ENCODE data around the gene ADAD2.

ADAD2 gene

DNA sequence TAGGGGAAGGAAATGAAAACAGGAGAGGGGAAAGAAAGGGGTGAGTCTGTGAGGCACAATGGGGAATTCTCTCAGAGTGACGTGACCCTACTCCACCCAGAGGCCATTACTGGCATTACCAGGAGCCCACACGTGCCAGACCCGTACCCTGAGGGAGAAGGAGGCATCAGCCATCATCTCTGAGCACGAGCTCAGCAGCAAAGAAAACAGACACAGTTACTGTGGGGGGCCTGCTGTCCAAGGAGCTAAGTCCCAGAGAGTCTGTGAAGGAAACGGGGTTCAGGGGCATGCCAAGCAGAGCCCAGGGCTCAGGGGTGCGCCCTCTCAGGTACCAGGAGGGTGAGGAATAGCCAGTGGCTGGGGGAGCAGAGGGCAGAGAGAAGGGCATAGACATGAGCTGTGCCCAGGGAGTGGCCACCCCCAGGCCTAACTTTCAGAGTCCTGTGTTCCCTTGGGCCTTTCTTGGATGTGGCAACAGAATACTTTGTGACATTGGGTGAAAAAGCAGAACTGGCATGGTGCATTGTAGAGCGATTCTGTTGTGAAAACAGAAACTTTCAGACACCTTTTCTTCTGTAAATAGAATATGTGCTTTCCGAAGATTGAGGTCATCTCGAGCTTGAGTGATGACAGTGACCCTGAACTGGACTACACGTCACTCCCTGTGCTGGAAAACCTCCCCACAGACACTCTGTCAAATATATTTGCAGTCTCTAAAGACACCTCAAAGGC is 15.4 kb upstream of the ADAD2 start:
- ChIA-PET POLR2A (interaction anchor here (0.6 to 1.3 kb wide), 4 partner anchors 9 to 59 kb away, joined by 3 to 7 read pairs (median 4); partner anchors contain the start of genes MBTPS1 and TAF1C), CTCF (interaction anchor here (0.8 to 6.7 kb wide), 17 partner anchors 9 to 300 kb away, joined by 3 to 65 read pairs (median 4); partner anchors contain the start of genes MBTPS1 and TAF1C)
- no peak overlapping the region for H3K27ac ChIP-seq (ENCODE audit: extremely low read depth, low read depth, low read length)
- no peaks in the 10 kb centered on the region for H3K9me3 ChIP-seq (ENCODE audit: control insufficient read depth, insufficient read depth, low read depth, low read length)
- H3K36me3 ChIP-seq (ENCODE audit: control insufficient read depth in 2 of 2, insufficient read depth in 1 of 2, low read length in 2 of 2), result peaks cover 0 to 25% of the 10 kb centered on the region in 2 experiments; a peak in 1 of 3 replicates
- H3K4me1 ChIP-seq (ENCODE audit: control insufficient read depth, insufficient read depth, low read length), result peaks cover 9% of the 10 kb centered on the region
- TF ChIP-seq, protein P1, sequence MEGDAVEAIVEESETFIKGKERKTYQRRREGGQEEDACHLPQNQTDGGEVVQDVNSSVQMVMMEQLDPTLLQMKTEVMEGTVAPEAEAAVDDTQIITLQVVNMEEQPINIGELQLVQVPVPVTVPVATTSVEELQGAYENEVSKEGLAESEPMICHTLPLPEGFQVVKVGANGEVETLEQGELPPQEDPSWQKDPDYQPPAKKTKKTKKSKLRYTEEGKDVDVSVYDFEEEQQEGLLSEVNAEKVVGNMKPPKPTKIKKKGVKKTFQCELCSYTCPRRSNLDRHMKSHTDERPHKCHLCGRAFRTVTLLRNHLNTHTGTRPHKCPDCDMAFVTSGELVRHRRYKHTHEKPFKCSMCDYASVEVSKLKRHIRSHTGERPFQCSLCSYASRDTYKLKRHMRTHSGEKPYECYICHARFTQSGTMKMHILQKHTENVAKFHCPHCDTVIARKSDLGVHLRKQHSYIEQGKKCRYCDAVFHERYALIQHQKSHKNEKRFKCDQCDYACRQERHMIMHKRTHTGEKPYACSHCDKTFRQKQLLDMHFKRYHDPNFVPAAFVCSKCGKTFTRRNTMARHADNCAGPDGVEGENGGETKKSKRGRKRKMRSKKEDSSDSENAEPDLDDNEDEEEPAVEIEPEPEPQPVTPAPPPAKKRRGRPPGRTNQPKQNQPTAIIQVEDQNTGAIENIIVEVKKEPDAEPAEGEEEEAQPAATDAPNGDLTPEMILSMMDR (tag by site-specific recombination; IDR thresholded peaks at IDR 0.05), result peak; percentile 67
- TF ChIP-seq ZNF654 (tag by site-specific recombination; IDR thresholded peaks at IDR 0.05; ENCODE audit: low read depth) (peak; percentile 39), PRDM1 (tag by site-specific recombination; IDR thresholded peaks at IDR 0.05) (0 out of 2 replicates have a peak, but pooled peaks have one; percentile 36), GLIS1 (tag by site-specific recombination; IDR thresholded peaks at IDR 0.05) (0 out of 2 replicates have a peak, but pooled peaks have one; percentile 8), ZNF621 (tag by site-specific recombination; IDR thresholded peaks at IDR 0.05) (no peak), ZIC2 (tag by site-specific recombination; IDR thresholded peaks at IDR 0.05) (no peak), ZNF341 (tag by site-specific recombination; IDR thresholded peaks at IDR 0.05; ENCODE audit: low read depth) (peak; percentile 69)
- H3K4me3 ChIP-seq (ENCODE audit: low read depth, low read length), result no peak overlapping the region

DNA sequence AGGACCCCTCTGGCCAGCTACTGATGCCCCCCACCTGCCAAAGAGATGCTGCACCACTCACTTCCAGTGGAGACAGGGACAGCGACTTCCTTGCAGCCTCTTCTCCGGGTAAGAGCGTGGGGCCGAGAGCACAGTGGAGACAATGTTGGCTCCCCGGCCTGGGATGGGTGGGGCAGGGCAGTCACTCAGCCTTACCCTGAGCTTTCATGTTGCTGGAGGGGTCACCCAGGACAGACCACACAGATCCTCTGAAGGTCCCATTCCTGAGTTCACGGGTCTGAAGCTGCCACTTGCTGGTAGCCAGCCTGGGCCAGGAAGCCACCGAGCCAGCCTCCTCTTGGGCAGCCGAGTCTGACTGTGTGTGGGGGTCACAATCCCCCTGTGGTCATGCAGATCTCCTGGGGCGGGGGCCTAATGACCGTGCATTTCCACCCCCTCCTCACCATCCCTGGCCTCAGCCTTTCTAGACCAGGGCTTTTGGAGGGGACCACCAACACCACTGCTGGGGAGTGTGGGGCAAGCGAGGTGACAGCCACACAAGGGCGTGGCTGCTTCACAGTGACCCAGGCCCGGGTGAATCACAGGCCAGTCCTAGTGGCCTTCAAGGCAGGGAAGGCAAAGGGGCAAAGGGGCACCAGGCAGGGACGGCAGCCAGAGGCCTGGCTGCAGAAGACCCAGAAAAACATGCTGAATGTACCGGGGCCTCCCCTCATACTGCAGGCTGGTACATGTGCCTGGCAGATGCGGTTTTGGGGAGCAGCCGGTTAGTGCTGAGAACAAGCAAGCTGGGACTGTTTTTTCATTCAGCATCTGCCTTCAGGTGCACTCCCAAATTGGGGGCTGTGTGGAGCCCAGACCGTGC is 14.5 kb upstream of the ADAD2 start:
- Histone ChIP-seq H3K4me1 (ENCODE audit: control insufficient read depth, insufficient read depth, low read length) (peaks cover 9% of the 10 kb centered on the region), H3K4me3 (ENCODE audit: low read depth, low read length) (no peak overlapping the region), H3K36me3 (ENCODE audit: control insufficient read depth in 2 of 2, insufficient read depth in 1 of 2, low read length in 2 of 2) (peaks cover 0 to 34% of the 10 kb centered on the region in 2 experiments; a peak in 1 of 3 replicates), H3K27ac (ENCODE audit: extremely low read depth, low read depth, low read length) (peak overlapping the region; percentile 39; the same call in 1 of the 2 replicates), H3K9me3 (ENCODE audit: control insufficient read depth, insufficient read depth, low read depth, low read length) (no peaks in the 10 kb centered on the region)
- no peak for TF ChIP-seq KLF1 (tag by site-specific recombination; IDR thresholded peaks at IDR 0.05)
- CTCF ChIA-PET, result interaction anchor here (0.6 to 6.7 kb wide), 12 partner anchors 10 to 307 kb away, joined by 3 to 65 read pairs (median 4); partner anchors contain the start of gene TAF1C
- POLR2A ChIA-PET, result interaction anchor here (0.6 to 1.3 kb wide), 6 partner anchors 8 to 59 kb away, joined by 3 to 7 read pairs (median 4); partner anchors contain the start of genes MBTPS1 and TAF1C

DNA sequence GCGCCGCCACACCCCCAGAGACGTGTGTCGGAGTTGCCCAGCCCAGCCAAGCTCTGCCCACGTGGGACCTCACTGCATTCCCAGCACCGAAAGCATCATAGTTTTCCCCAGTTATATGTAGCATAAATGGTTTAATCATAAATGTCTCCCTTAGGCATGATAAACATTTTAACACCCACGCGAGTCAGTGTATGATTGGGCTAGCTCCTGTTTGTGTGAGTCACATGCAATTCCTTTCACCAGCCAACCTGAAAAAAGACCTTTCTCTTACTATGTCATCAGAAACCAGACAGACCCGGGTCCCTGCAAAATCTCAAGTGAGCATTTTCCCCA is 13.2 kb upstream of the ADAD2 start:
- CTCF ChIA-PET, result interaction anchor here (0.5 to 6.7 kb wide), 8 partner anchors 8 to 331 kb away, joined by 3 to 65 read pairs (median 4); partner anchors contain the start of gene TAF1C
- H3K27ac ChIP-seq (ENCODE audit: extremely low read depth, low read depth, low read length), result no peak overlapping the region
- peaks cover 0 to 47% of the 10 kb centered on the region in 2 experiments; a peak in 1 of 3 replicates for H3K36me3 ChIP-seq (ENCODE audit: control insufficient read depth in 2 of 2, insufficient read depth in 1 of 2, low read length in 2 of 2)
- no peak overlapping the region for H3K4me3 ChIP-seq (ENCODE audit: low read depth, low read length)
- POLR2A ChIA-PET, result interaction anchor here (1.2 kb wide), 1 partner anchor 9 kb away, joined by 7 read pairs; the partner anchor contains the start of gene TAF1C
- peaks cover 9% of the 10 kb centered on the region for H3K4me1 ChIP-seq (ENCODE audit: control insufficient read depth, insufficient read depth, low read length)
- no peaks in the 10 kb centered on the region for H3K9me3 ChIP-seq (ENCODE audit: control insufficient read depth, insufficient read depth, low read depth, low read length)
- TF ChIP-seq, protein P2, sequence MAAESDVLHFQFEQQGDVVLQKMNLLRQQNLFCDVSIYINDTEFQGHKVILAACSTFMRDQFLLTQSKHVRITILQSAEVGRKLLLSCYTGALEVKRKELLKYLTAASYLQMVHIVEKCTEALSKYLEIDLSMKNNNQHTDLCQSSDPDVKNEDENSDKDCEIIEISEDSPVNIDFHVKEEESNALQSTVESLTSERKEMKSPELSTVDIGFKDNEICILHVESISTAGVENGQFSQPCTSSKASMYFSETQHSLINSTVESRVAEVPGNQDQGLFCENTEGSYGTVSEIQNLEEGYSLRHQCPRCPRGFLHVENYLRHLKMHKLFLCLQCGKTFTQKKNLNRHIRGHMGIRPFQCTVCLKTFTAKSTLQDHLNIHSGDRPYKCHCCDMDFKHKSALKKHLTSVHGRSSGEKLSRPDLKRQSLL (tag by site-specific recombination; IDR thresholded peaks at IDR 0.05), result no peak
- TF ChIP-seq EGR2 (tag by site-specific recombination; IDR thresholded peaks at IDR 0.05; ENCODE audit: low read depth), result peak; percentile 42; the same call in 1 of the 2 replicates
- TF ChIP-seq, protein P3, sequence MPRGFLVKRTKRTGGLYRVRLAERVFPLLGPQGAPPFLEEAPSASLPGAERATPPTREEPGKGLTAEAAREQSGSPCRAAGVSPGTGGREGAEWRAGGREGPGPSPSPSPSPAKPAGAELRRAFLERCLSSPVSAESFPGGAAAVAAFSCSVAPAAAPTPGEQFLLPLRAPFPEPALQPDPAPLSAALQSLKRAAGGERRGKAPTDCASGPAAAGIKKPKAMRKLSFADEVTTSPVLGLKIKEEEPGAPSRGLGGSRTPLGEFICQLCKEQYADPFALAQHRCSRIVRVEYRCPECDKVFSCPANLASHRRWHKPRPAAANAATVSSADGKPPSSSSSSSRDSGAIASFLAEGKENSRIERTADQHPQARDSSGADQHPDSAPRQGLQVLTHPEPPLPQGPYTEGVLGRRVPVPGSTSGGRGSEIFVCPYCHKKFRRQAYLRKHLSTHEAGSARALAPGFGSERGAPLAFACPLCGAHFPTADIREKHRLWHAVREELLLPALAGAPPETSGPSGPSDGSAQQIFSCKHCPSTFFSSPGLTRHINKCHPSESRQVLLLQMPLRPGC (tag by site-specific recombination; IDR thresholded peaks at IDR 0.05), result no peak
- TF ChIP-seq ZNF146 (tag by site-specific recombination; IDR thresholded peaks at IDR 0.05), result no peak
- TF ChIP-seq ZNF501 (tag by site-specific recombination; IDR thresholded peaks at IDR 0.05), result no peak
- TF ChIP-seq, protein P1 (tag by site-specific recombination; IDR thresholded peaks at IDR 0.05), result no peak
- TF ChIP-seq, protein P4, sequence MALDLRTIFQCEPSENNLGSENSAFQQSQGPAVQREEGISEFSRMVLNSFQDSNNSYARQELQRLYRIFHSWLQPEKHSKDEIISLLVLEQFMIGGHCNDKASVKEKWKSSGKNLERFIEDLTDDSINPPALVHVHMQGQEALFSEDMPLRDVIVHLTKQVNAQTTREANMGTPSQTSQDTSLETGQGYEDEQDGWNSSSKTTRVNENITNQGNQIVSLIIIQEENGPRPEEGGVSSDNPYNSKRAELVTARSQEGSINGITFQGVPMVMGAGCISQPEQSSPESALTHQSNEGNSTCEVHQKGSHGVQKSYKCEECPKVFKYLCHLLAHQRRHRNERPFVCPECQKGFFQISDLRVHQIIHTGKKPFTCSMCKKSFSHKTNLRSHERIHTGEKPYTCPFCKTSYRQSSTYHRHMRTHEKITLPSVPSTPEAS (tag by site-specific recombination; IDR thresholded peaks at IDR 0.05), result no peak
- TF ChIP-seq ZNF660 (tag by site-specific recombination; IDR thresholded peaks at IDR 0.05), result no peak
- TF ChIP-seq, protein P5, sequence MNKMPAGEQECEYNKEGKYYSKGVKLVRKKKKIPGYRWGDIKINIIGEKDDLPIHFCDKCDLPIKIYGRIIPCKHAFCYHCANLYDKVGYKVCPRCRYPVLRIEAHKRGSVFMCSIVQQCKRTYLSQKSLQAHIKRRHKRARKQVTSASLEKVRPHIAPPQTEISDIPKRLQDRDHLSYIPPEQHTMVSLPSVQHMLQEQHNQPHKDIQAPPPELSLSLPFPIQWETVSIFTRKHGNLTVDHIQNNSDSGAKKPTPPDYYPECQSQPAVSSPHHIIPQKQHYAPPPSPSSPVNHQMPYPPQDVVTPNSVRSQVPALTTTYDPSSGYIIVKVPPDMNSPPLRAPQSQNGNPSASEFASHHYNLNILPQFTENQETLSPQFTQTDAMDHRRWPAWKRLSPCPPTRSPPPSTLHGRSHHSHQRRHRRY (tag by site-specific recombination; IDR thresholded peaks at IDR 0.05), result no peak
- no peak for TF ChIP-seq ZNF391 (tag by site-specific recombination; IDR thresholded peaks at IDR 0.05; ENCODE audit: borderline replicate concordance, low read depth)
- 0 out of 2 replicates have a peak, but pooled peaks have one; percentile 52 for TF ChIP-seq PRDM1 (tag by site-specific recombination; IDR thresholded peaks at IDR 0.05)
- no peak for TF ChIP-seq HOXC10 (CRISPR knock-in tag; IDR thresholded peaks at IDR 0.05)

Measured in HEK293 (cell line).